ENCODE results near the gene GATB.
"Not testable (repeated sequence)": the region's sequence is repeated elsewhere in the genome, so short reads cannot be mapped to it uniquely, and the experiment has no call there.

Gene GATB

GRCh38 chr4:151766691-151767090 is 5.9 kb upstream of the GATB start:
- no peak overlapping the region for H3K9ac ChIP-seq (ENCODE audit: low read length in 2 of 2)
- H3K36me3 ChIP-seq (ENCODE audit: control insufficient read depth in 2 of 2, insufficient read depth in 2 of 2, low read length in 2 of 2) = no peaks in the 10 kb centered on the region
- no peaks in the 10 kb centered on the region for H3K4me1 ChIP-seq (ENCODE audit: control insufficient read depth, insufficient read depth, low read length)
- H3K4me3 ChIP-seq (ENCODE audit: low read length in 2 of 2) = no peak overlapping the region
- H3K27ac ChIP-seq (ENCODE audit: low read length) = no peak overlapping the region
- no peaks in the 10 kb centered on the region for H3K9me3 ChIP-seq (ENCODE audit: control insufficient read depth in 2 of 2, low read length in 2 of 2)
- no peaks in the 10 kb centered on the region for H3K27me3 ChIP-seq (ENCODE audit: control insufficient read depth in 1 of 2, insufficient read depth in 2 of 2, low read length in 2 of 2)

- H3K9ac ChIP-seq (ENCODE audit: low read length in 2 of 2) = peak overlapping the region in 1 of 2 donors; percentile 75
- no peaks in the 10 kb centered on the region for H3K9me3 ChIP-seq (ENCODE audit: control insufficient read depth in 2 of 2, low read length in 2 of 2)
- H3K4me1 ChIP-seq (ENCODE audit: control insufficient read depth, insufficient read depth, low read length) = peaks cover 8% of the 10 kb centered on the region
- H3K27me3 ChIP-seq (ENCODE audit: control insufficient read depth in 1 of 2, insufficient read depth in 2 of 2, low read length in 2 of 2) = no peaks in the 10 kb centered on the region
- H3K27ac ChIP-seq (ENCODE audit: low read length) = no peak overlapping the region
- H3K36me3 ChIP-seq (ENCODE audit: control insufficient read depth in 2 of 2, insufficient read depth in 2 of 2, low read length in 2 of 2) = no peaks in the 10 kb centered on the region
- H3K4me3 ChIP-seq (ENCODE audit: low read length in 2 of 2) = peak overlapping the region; percentile 91
Observed at GRCh38 chr4:151760002-151760401, 805 bp downstream of the GATB start.

GRCh38 chr4:151753056-151753455 is 7.8 kb downstream of the GATB start:
- no peak overlapping the region for H3K4me3 ChIP-seq (ENCODE audit: low read length in 2 of 2)
- peaks cover 0 to 3% of the 10 kb centered on the region in 2 donors for H3K36me3 ChIP-seq (ENCODE audit: control insufficient read depth in 2 of 2, insufficient read depth in 2 of 2, low read length in 2 of 2)
- H3K27ac ChIP-seq (ENCODE audit: low read length) = no peak overlapping the region
- H3K4me1 ChIP-seq (ENCODE audit: control insufficient read depth, insufficient read depth, low read length) = no peaks in the 10 kb centered on the region
- H3K9ac ChIP-seq (ENCODE audit: low read length in 2 of 2) = no peak overlapping the region
- no peaks in the 10 kb centered on the region for H3K27me3 ChIP-seq (ENCODE audit: control insufficient read depth in 1 of 2, insufficient read depth in 2 of 2, low read length in 2 of 2)
- no peaks in the 10 kb centered on the region for H3K9me3 ChIP-seq (ENCODE audit: control insufficient read depth in 2 of 2, low read length in 2 of 2)

- Histone ChIP-seq H3K9me3 (ENCODE audit: control insufficient read depth in 2 of 2, low read length in 2 of 2) (no peaks in the 10 kb centered on the region), H3K36me3 (ENCODE audit: control insufficient read depth in 2 of 2, insufficient read depth in 2 of 2, low read length in 2 of 2) (peaks cover 0 to 3% of the 10 kb centered on the region in 2 donors), H3K27me3 (ENCODE audit: control insufficient read depth in 1 of 2, insufficient read depth in 2 of 2, low read length in 2 of 2) (no peaks in the 10 kb centered on the region), H3K4me1 (ENCODE audit: control insufficient read depth, insufficient read depth, low read length) (peaks cover 7% of the 10 kb centered on the region), H3K27ac (ENCODE audit: low read length) (no peak overlapping the region), H3K9ac (ENCODE audit: low read length in 2 of 2) (no peak overlapping the region), H3K4me3 (ENCODE audit: low read length in 2 of 2) (no peak overlapping the region)
Observed at GRCh38 chr4:151750156-151750555, 10.7 kb downstream of the GATB start.

GRCh38 chr4:151745481-151746231 is 15.2 kb downstream of the GATB start:
- no peak overlapping the region for H3K4me3 ChIP-seq (ENCODE audit: low read length in 2 of 2)
- no peaks in the 10 kb centered on the region for H3K9me3 ChIP-seq (ENCODE audit: control insufficient read depth in 2 of 2, low read length in 2 of 2)
- H3K27ac ChIP-seq (ENCODE audit: low read length) = no peak overlapping the region
- no peaks in the 10 kb centered on the region for H3K36me3 ChIP-seq (ENCODE audit: control insufficient read depth in 2 of 2, insufficient read depth in 2 of 2, low read length in 2 of 2)
- peak overlapping the region in 1 of 2 donors; percentile 36 for H3K9ac ChIP-seq (ENCODE audit: low read length in 2 of 2)
- H3K27me3 ChIP-seq (ENCODE audit: control insufficient read depth in 1 of 2, insufficient read depth in 2 of 2, low read length in 2 of 2) = no peaks in the 10 kb centered on the region
- H3K4me1 ChIP-seq (ENCODE audit: control insufficient read depth, insufficient read depth, low read length) = peaks cover 7% of the 10 kb centered on the region

GRCh38 chr4:151744614-151745013 is 16.2 kb downstream of the GATB start:
- Histone ChIP-seq H3K4me1 (ENCODE audit: control insufficient read depth, insufficient read depth, low read length) (peaks cover 7% of the 10 kb centered on the region), H3K36me3 (ENCODE audit: control insufficient read depth in 2 of 2, insufficient read depth in 2 of 2, low read length in 2 of 2) (no peaks in the 10 kb centered on the region), H3K27ac (ENCODE audit: low read length) (no peak overlapping the region), H3K9ac (ENCODE audit: low read length in 2 of 2) (no peak overlapping the region), H3K27me3 (ENCODE audit: control insufficient read depth in 1 of 2, insufficient read depth in 2 of 2, low read length in 2 of 2) (no peaks in the 10 kb centered on the region), H3K4me3 (ENCODE audit: low read length in 2 of 2) (no peak overlapping the region), H3K9me3 (ENCODE audit: control insufficient read depth in 2 of 2, low read length in 2 of 2) (no peaks in the 10 kb centered on the region)

- H3K36me3 ChIP-seq (ENCODE audit: control insufficient read depth in 2 of 2, insufficient read depth in 2 of 2, low read length in 2 of 2) = no peaks in the 10 kb centered on the region
- H3K4me1 ChIP-seq (ENCODE audit: control insufficient read depth, insufficient read depth, low read length) = peaks cover 7% of the 10 kb centered on the region
- no peaks in the 10 kb centered on the region for H3K9me3 ChIP-seq (ENCODE audit: control insufficient read depth in 2 of 2, low read length in 2 of 2)
- no peak overlapping the region for H3K9ac ChIP-seq (ENCODE audit: low read length in 2 of 2)
- H3K27me3 ChIP-seq (ENCODE audit: control insufficient read depth in 1 of 2, insufficient read depth in 2 of 2, low read length in 2 of 2) = no peaks in the 10 kb centered on the region
- H3K4me3 ChIP-seq (ENCODE audit: low read length in 2 of 2) = no peak overlapping the region
- H3K27ac ChIP-seq (ENCODE audit: low read length) = no peak overlapping the region
Observed at GRCh38 chr4:151743894-151744293, 16.9 kb downstream of the GATB start.

- Histone ChIP-seq H3K9me3 (ENCODE audit: control insufficient read depth in 2 of 2, low read length in 2 of 2) (no peaks in the 10 kb centered on the region), H3K4me3 (ENCODE audit: low read length in 2 of 2) (no peak overlapping the region), H3K4me1 (ENCODE audit: control insufficient read depth, insufficient read depth, low read length) (peaks cover 7% of the 10 kb centered on the region), H3K27me3 (ENCODE audit: control insufficient read depth in 1 of 2, insufficient read depth in 2 of 2, low read length in 2 of 2) (no peaks in the 10 kb centered on the region), H3K36me3 (ENCODE audit: control insufficient read depth in 2 of 2, insufficient read depth in 2 of 2, low read length in 2 of 2) (peaks cover 0 to under 1% of the 10 kb centered on the region in 2 donors), H3K27ac (ENCODE audit: low read length) (no peak overlapping the region), H3K9ac (ENCODE audit: low read length in 2 of 2) (no peak overlapping the region)
Observed at GRCh38 chr4:151743128-151743854, 17.5 kb downstream of the GATB start.

- no peak overlapping the region for H3K9ac ChIP-seq (ENCODE audit: low read length in 2 of 2)
- H3K4me3 ChIP-seq (ENCODE audit: low read length in 2 of 2) = no peak overlapping the region
- H3K9me3 ChIP-seq (ENCODE audit: control insufficient read depth in 2 of 2, low read length in 2 of 2) = peaks cover 0 to 8% of the 10 kb centered on the region in 2 donors
- H3K4me1 ChIP-seq (ENCODE audit: control insufficient read depth, insufficient read depth, low read length) = no peaks in the 10 kb centered on the region
- no peak overlapping the region for H3K27ac ChIP-seq (ENCODE audit: low read length)
- peaks cover 2 to 5% of the 10 kb centered on the region in 2 donors for H3K36me3 ChIP-seq (ENCODE audit: control insufficient read depth in 2 of 2, insufficient read depth in 2 of 2, low read length in 2 of 2)
- no peaks in the 10 kb centered on the region for H3K27me3 ChIP-seq (ENCODE audit: control insufficient read depth in 1 of 2, insufficient read depth in 2 of 2, low read length in 2 of 2)
Observed at GRCh38 chr4:151738720-151739517, 21.9 kb downstream of the GATB start.

- H3K9me3 ChIP-seq (ENCODE audit: control insufficient read depth in 2 of 2, low read length in 2 of 2); H3K4me1 ChIP-seq (ENCODE audit: control insufficient read depth, insufficient read depth, low read length); H3K27me3 ChIP-seq (ENCODE audit: control insufficient read depth in 1 of 2, insufficient read depth in 2 of 2, low read length in 2 of 2); H3K4me3 ChIP-seq (ENCODE audit: low read length in 2 of 2); H3K27ac ChIP-seq (ENCODE audit: low read length); H3K9ac ChIP-seq (ENCODE audit: low read length in 2 of 2); H3K36me3 ChIP-seq (ENCODE audit: control insufficient read depth in 2 of 2, insufficient read depth in 2 of 2, low read length in 2 of 2): not testable (repeated sequence)
Observed at GRCh38 chr4:151736852-151737251, 24.0 kb downstream of the GATB start.

Measured in stomach smooth muscle (tissue), 2 donors.